ENCODE results near the gene CARD9.

CARD9 gene

DNA sequence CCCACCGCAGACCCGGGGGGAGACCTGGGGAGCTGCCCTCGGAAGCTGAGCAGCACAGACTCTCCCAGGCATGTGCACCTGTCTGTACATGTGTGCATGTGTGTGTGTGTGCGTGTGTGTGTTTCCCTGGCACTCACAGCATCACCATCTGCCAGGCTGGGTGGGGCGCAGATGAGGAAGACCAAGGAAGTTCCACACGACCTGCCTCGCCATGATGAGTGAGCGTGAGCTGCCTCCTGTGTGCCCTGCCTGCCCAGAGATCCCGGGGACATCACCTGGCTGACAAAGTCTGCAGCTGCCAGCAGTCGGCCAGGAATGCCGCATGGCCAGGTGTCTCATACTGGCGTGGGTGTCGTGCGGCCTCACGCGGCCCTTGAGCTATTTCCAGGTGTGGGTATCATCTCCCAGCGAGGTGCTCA is 50.1 kb downstream of the CARD9 start (continued):
- TF ChIP-seq, protein P1, sequence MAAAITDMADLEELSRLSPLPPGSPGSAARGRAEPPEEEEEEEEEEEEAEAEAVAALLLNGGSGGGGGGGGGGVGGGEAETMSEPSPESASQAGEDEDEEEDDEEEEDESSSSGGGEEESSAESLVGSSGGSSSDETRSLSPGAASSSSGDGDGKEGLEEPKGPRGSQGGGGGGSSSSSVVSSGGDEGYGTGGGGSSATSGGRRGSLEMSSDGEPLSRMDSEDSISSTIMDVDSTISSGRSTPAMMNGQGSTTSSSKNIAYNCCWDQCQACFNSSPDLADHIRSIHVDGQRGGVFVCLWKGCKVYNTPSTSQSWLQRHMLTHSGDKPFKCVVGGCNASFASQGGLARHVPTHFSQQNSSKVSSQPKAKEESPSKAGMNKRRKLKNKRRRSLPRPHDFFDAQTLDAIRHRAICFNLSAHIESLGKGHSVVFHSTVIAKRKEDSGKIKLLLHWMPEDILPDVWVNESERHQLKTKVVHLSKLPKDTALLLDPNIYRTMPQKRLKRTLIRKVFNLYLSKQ (tag by site-specific recombination; IDR thresholded peaks at IDR 0.05; ENCODE audit: borderline replicate concordance), result no peak
- no peak for TF ChIP-seq ZNF623 (tag by site-specific recombination; IDR thresholded peaks at IDR 0.05)
- TF ChIP-seq ZNF423 (tag by site-specific recombination; IDR thresholded peaks at IDR 0.05), result no peak
- TF ChIP-seq, protein P2, sequence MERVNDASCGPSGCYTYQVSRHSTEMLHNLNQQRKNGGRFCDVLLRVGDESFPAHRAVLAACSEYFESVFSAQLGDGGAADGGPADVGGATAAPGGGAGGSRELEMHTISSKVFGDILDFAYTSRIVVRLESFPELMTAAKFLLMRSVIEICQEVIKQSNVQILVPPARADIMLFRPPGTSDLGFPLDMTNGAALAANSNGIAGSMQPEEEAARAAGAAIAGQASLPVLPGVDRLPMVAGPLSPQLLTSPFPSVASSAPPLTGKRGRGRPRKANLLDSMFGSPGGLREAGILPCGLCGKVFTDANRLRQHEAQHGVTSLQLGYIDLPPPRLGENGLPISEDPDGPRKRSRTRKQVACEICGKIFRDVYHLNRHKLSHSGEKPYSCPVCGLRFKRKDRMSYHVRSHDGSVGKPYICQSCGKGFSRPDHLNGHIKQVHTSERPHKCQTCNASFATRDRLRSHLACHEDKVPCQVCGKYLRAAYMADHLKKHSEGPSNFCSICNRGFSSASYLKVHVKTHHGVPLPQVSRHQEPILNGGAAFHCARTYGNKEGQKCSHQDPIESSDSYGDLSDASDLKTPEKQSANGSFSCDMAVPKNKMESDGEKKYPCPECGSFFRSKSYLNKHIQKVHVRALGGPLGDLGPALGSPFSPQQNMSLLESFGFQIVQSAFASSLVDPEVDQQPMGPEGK (tag by site-specific recombination; IDR thresholded peaks at IDR 0.05), result no peak
- TF ChIP-seq ZNF791 (tag by site-specific recombination; IDR thresholded peaks at IDR 0.05), result no peak

DNA sequence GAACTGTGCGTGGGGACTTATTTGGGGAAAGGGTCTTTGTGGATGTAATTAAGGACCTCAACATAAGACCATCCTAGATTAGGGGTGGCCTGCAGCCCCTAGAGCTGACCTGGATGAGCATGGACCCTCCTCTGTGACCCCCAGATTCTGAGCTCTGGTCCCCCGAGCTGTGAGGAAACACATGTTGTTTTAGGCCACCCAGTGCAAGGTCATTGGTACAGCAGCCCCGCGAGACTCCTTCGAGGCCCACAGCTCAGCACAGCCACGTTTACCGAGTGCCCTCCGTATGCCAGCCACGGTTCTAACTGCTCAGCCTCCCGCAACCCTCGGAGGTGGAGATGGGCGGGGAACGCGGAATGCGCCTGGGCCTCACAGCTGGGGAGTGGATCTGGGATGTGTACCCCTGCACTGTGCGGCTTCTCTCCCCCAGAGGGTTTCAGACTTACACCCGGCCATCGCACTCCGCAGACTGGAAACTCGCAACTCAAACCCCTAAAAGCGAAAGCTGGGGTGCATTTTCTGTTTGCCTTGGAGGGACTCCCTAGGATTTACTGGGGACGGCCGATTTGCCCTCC is 50.6 kb downstream of the CARD9 start:
- Histone ChIP-seq H3K27ac (ENCODE audit: extremely low read depth, low read depth, low read length) (no peak overlapping the region), H3K4me3 (ENCODE audit: low read depth, low read length) (no peak overlapping the region), H3K4me1 (ENCODE audit: control insufficient read depth, insufficient read depth, low read length) (no peaks in the 10 kb centered on the region), H3K36me3 (ENCODE audit: control insufficient read depth in 2 of 2, insufficient read depth in 1 of 2, low read length in 2 of 2) (no peaks in the 10 kb centered on the region), H3K9me3 (ENCODE audit: control insufficient read depth, insufficient read depth, low read depth, low read length) (no peaks in the 10 kb centered on the region)
- ChIA-PET POLR2A (interaction anchor here (2.3 kb wide), 1 partner anchor 40 kb away, joined by 6 read pairs; the partner anchor contains the start of gene DNLZ), CTCF (interaction anchor here (0.6 to 2.3 kb wide), 6 partner anchors 9 to 44 kb away, joined by 3 to 30 read pairs (median 5); partner anchors contain the start of gene DNLZ)
- TF ChIP-seq, protein P3, sequence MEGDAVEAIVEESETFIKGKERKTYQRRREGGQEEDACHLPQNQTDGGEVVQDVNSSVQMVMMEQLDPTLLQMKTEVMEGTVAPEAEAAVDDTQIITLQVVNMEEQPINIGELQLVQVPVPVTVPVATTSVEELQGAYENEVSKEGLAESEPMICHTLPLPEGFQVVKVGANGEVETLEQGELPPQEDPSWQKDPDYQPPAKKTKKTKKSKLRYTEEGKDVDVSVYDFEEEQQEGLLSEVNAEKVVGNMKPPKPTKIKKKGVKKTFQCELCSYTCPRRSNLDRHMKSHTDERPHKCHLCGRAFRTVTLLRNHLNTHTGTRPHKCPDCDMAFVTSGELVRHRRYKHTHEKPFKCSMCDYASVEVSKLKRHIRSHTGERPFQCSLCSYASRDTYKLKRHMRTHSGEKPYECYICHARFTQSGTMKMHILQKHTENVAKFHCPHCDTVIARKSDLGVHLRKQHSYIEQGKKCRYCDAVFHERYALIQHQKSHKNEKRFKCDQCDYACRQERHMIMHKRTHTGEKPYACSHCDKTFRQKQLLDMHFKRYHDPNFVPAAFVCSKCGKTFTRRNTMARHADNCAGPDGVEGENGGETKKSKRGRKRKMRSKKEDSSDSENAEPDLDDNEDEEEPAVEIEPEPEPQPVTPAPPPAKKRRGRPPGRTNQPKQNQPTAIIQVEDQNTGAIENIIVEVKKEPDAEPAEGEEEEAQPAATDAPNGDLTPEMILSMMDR (tag by site-specific recombination; IDR thresholded peaks at IDR 0.05), result 0 out of 2 replicates have a peak, but pooled peaks have one; percentile 7
- TF ChIP-seq, protein P4, sequence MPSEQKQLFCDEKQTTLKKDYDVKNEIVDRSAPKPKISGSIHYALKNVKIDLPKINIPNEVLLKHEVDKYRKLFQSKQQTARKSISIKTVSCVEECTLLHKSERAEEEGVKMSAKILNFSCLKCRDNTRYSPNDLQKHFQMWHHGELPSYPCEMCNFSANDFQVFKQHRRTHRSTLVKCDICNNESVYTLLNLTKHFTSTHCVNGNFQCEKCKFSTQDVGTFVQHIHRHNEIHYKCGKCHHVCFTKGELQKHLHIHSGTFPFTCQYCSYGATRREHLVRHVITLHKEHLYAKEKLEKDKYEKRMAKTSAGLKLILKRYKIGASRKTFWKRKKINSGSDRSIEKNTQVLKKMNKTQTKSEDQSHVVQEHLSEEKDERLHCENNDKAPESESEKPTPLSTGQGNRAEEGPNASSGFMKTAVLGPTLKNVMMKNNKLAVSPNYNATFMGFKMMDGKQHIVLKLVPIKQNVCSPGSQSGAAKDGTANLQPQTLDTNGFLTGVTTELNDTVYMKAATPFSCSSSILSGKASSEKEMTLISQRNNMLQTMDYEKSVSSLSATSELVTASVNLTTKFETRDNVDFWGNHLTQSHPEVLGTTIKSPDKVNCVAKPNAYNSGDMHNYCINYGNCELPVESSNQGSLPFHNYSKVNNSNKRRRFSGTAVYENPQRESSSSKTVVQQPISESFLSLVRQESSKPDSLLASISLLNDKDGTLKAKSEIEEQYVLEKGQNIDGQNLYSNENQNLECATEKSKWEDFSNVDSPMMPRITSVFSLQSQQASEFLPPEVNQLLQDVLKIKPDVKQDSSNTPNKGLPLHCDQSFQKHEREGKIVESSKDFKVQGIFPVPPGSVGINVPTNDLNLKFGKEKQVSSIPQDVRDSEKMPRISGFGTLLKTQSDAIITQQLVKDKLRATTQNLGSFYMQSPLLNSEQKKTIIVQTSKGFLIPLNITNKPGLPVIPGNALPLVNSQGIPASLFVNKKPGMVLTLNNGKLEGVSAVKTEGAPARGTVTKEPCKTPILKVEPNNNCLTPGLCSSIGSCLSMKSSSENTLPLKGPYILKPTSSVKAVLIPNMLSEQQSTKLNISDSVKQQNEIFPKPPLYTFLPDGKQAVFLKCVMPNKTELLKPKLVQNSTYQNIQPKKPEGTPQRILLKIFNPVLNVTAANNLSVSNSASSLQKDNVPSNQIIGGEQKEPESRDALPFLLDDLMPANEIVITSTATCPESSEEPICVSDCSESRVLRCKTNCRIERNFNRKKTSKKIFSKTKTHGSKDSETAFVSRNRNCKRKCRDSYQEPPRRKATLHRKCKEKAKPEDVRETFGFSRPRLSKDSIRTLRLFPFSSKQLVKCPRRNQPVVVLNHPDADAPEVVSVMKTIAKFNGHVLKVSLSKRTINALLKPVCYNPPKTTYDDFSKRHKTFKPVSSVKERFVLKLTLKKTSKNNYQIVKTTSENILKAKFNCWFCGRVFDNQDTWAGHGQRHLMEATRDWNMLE (tag by site-specific recombination; conservative IDR thresholded peaks at IDR 0.05; ENCODE audit: low read depth), result no peak

DNA sequence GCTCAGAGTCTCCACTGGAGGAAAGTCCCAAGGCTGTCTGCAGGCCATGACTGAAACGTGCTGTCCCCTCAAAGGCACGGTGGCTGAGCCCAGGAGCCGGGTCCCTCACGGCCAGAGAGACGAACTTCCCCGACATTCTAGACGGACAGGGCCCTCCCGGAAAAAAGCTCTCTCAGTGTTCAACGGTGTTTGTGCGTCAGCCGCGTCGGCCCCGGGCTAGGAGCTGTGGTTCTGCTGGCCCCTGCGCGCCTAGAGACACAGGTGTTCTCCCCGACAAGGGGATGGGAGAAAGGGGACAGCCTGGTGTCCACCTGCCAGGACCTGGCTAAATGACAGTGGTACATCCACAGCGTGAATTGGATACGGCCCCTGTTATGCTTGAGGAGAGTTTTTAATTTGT is 51.9 kb downstream of the CARD9 start:
- ChIA-PET POLR2A (interaction anchor here (0.7 kb wide), 1 partner anchor 78 kb away, joined by 9 read pairs; no protein-coding TSS in a partner anchor), CTCF (interaction anchor here (1.0 to 1.5 kb wide), 3 partner anchors 10 to 18 kb away, joined by 3 to 5 read pairs (median 5); no protein-coding TSS in a partner anchor)
- Histone ChIP-seq H3K9me3 (ENCODE audit: control insufficient read depth, insufficient read depth, low read depth, low read length) (no peaks in the 10 kb centered on the region), H3K4me3 (ENCODE audit: low read depth, low read length) (no peak overlapping the region), H3K4me1 (ENCODE audit: control insufficient read depth, insufficient read depth, low read length) (no peaks in the 10 kb centered on the region), H3K36me3 (ENCODE audit: control insufficient read depth in 2 of 2, insufficient read depth in 1 of 2, low read length in 2 of 2) (no peaks in the 10 kb centered on the region), H3K27ac (ENCODE audit: extremely low read depth, low read depth, low read length) (no peak overlapping the region)
- no peak for TF ChIP-seq MEIS1 (CRISPR knock-in tag; IDR thresholded peaks at IDR 0.05; ENCODE audit: borderline replicate concordance)
- no peak for TF ChIP-seq ZNF214 (tag by site-specific recombination; IDR thresholded peaks at IDR 0.05; ENCODE audit: borderline replicate concordance)
- no peak for TF ChIP-seq ZSCAN30 (tag by site-specific recombination; IDR thresholded peaks at IDR 0.05)
- no peak for TF ChIP-seq ZNF555 (tag by site-specific recombination; conservative IDR thresholded peaks at IDR 0.05)
- TF ChIP-seq HOXC10 (CRISPR knock-in tag; IDR thresholded peaks at IDR 0.05), result no peak
- no peak for TF ChIP-seq ZNF335 (tag by site-specific recombination; conservative IDR thresholded peaks at IDR 0.05)
- no peak for TF ChIP-seq ZNF558 (tag by site-specific recombination; IDR thresholded peaks at IDR 0.05)
- no peak for TF ChIP-seq ZNF654 (tag by site-specific recombination; IDR thresholded peaks at IDR 0.05; ENCODE audit: low read depth)
- TF ChIP-seq ZNF266 (tag by site-specific recombination; IDR thresholded peaks at IDR 0.05; ENCODE audit: low read depth), result no peak
- TF ChIP-seq ZNF2 (tag by site-specific recombination; IDR thresholded peaks at IDR 0.05), result no peak
- TF ChIP-seq ZBTB48 (tag by site-specific recombination; IDR thresholded peaks at IDR 0.05), result no peak
- no peak for TF ChIP-seq ZXDB (tag by site-specific recombination; IDR thresholded peaks at IDR 0.05)

All from HEK293 (cell line).